HG02759 (cell line): ENCODE data around the gene TTC7B.

Experiments used
- ATAC-seq: cut with Tn5 transposase; IDR thresholded peaks from one replicate; pipeline ENCODE4 v1.9.1; 2021; ENCODE audit warnings: mild to moderate bottlenecking, moderate library complexity; ENCODE audit not compliant: unreplicated experiment

The TTC7B gene

DNA sequence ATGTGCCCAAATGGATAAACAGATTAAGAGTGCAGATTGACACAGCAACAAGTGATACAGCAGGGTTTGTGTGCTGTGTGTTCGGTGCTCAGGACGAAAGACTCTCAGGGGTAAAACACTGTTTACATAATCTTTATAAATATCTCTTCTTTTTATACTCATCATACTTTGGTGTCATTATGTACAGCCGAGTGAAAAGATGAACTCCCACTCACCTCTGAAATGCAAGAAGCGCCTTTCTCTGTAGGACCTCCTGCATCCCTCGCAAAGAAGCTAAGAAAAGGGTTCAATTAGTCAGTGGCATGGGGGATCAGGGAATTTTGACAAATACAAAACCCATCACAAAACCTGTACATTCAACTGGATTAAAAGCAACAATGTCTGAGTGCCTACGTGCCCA is 163.6 kb downstream of the TTC7B start:
- no peak for ATAC-seq

DNA sequence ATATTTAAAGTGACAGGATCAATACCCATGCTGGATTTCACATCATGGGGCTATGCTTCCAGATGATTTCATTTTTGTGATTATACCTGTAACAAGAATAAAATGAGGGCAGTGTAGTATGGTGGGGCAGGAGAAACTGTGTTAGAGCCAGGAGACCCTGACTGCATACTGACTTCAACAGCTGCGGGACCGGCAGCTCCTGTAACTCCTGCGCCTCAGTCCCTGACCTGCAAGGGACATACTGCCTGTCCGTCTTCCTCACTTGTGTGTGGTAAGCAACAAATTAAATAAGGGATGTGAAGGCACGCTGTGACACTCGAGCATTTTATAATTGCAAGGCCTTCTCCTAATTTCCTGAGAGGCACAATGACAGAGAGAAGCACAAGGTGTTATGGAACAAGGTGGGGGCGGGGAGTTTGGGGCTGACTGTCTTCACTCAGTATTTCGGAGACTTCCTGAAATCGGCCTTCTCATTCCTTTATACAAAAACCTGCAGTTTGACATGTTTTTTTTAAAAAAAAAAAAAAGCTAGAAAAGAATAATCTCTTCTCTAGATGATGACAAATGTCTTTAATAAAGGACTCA is 164.2 kb downstream of the TTC7B start:
- no peak for ATAC-seq

DNA sequence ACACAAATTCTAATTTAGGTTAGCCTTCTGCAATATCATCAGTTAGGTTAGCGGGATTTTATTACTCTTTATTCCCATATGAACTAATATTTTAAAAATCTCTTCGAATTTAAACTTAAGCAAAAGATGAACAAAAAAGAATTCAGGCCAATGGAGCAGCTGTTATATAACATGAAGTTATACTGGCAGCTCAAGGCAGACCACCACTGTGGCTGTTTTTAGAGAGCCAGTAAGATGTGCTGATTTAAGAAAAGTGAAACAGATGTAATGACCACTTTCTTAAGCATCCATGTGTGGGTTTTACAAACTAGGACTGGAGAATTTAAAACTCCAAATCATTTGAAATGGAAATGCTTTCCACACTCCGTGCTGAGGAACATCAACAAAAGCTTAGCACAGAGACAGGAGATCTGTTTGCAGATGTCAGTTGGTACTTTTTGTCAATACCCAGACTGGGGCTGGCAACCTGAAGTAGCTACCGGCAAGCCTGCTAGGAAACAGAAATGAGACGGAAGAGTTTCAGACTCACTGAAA is 164.9 kb downstream of the TTC7B start:
- no peak for ATAC-seq

DNA sequence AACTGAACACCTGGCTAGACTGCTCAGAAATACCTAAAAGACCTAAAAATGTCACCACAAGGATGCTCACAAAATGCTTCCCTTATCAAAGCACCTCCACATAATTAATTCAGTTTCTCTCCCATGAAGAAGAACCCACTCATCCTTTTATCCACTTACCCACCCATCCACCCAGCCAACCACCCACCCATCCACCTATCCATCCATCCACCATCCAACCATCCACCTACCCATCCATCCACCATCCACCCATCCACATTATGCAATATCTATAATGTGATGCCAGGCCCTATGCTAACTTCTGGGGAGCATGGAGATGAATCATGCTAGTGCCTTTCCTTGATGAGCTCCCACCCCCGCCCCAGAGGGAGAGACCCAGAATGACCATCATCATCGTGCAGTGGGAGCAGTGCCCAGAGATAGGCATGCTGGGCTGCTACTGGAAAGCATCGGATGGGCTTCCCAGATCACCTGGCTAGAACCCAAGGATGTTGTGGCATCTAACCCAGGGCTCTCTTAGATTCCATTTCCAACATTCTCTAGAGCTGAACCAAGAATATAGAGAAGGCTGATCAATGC is 166.6 kb downstream of the TTC7B start:
- no peak for ATAC-seq

DNA sequence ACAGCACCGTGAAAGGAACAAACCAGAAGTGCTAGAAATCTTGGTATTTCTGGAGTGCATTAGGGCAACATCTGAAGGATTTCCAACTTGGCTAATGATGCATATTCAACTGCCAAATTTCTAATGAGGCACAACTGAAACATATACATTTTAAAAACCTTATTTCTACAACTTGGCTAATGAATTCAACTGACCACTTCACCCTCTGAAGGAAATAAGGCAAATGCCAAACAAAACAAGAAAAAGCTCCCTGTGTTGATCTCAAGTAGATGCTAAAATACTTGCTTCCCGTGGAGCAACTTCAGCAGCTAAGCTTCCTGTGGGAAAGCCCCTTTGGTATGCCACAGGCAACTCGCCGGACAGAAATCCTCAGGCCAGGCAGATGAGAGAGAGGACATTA is 167.1 kb downstream of the TTC7B start:
- no peak for ATAC-seq

DNA sequence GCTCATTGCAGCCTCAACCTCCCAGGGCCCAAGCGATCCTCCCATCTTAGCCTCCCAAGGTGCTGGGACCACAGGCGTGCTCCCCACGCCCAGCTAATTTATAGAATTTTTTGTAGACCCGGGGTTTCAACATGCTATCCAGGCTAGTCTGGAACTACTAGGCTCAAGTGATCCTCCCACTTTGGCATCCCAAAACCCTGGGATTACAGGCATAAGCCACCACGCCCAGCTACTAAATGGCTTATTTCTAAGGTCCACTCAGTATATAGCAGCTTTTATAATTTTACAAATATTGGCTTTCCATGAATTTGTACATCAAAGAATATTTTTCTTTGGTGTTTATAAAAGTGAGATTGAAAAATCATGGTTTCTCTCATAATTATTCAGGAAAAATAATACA is 167.8 kb downstream of the TTC7B start:
- ATAC-seq, result no peak

DNA sequence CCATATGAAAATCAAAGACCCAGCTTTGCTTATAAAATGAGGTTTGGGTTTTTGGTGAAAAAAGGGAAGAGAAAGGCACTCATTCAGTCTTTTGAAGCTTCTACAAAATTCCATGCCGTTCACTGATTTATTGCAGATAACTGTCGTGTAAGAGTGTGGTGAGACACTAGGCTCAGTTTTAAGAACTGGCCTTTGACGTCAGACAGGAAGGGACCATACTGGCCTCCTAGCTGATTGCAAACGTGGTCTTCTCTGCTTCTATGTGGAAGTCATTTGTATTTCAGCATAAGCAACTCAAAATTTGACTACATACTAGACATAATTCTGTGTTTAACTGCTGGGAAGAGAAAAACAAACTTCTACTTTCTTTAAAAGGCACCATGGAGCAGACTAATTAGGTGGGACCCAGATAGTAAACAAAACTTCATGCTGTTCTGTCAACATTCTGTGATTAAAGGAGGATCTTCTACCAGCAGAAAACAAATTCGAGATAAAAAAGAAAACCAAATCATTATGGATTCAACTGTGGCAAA is 168.7 kb downstream of the TTC7B start:
- ATAC-seq, result no peak

DNA sequence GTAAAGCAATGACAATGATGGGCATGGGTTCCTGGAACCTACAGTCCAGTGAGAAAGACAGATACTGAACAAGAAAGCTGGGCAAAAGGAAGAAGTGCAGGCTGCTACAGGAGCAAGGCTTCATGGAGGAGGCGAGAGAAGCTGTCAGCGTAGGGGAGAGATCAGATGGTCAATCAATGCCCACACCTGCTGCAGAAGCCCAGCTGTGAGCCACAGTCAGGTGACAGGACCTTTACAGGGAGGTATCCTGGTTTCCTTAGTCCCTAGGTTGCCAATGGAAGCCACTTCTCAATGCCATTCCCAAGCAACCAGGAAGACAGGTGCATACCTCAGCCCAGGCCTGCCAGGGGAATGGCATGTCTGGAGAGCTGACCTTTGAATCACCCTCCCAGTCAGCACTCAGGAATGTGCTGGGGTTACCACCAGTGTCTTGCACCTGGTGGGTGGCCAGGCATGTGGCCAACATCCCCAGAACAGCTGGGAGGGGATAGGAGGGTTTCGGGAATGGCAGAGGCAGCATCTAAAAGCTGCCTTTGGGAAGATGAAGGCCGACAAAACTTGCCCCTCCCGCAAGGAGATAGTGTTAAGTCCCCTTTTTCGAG is 170.3 kb downstream of the TTC7B start:
- ATAC-seq, result no peak

DNA sequence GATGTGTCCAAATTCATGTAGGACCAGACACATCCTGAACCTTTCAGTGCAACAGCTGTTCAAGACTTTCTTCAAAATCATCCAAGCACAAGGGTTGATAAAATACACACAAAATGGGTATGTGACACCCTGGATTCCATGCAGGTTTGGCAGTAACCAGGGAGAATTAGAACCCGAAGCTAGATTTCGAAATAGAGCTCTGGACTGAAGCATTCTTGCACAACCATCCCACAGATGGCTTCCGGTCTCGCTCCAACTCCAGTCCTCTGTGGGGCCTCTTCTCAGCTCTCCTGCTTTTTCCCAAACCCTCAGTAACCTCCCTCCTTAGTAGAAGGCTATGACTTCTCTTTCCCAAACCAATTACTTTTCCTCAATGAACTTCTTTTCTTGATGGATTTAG is 171.3 kb downstream of the TTC7B start:
- no peak for ATAC-seq

DNA sequence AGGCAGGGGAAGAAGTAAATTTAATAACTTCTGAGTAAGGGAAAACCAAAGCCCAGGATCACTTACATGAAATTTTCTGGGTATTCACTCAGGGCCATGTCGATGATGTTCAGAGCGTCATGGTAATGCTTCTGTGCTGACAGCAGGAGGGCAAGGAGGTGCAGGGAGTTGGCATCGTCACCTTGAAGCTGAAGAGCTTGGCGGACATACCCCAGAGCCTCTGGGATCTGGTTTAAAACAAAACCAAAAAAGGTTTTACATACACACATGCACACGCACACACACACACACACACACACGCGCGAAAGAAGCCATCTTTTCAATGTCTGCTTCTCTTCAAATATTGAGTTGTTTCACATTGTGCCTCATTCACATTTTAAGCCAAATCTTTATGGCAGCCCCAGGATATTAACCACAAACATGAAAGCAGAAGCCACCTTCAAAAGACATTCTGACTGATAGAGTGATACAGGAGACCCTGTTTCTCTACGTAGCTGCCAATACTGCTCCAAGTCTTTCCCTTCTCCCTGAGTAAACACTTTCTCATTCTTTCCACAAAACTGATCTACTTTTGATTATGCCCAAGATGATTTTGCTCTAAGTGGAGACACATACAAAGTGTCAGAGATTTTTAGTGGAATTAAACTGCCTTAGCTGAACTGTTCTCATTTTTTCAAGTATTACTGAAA is 172.1 kb downstream of the TTC7B start:
- no peak for ATAC-seq

DNA sequence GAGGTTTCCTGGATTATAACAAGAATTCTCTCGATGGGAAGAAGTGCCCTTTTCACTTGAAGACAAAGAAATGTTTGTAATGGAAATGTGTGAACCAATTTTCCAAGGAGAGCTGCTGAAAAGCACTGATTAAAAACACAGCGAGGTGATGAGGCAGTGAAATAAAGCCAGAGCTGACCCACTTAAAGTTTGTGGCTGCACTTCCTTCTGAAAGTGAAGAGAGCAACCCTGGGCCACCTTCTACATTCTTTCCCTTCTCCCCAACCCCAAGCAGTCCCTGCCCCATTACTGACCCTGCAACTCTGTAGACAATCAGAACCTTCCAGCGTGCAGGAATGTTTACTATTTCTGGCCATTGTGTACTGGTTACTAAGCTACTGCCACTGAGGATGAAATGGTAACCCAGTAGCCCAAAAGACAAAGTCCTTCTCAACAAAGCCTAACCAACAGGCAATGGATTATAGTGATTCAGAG is 173.9 kb downstream of the TTC7B start:
- ATAC-seq, result no peak

DNA sequence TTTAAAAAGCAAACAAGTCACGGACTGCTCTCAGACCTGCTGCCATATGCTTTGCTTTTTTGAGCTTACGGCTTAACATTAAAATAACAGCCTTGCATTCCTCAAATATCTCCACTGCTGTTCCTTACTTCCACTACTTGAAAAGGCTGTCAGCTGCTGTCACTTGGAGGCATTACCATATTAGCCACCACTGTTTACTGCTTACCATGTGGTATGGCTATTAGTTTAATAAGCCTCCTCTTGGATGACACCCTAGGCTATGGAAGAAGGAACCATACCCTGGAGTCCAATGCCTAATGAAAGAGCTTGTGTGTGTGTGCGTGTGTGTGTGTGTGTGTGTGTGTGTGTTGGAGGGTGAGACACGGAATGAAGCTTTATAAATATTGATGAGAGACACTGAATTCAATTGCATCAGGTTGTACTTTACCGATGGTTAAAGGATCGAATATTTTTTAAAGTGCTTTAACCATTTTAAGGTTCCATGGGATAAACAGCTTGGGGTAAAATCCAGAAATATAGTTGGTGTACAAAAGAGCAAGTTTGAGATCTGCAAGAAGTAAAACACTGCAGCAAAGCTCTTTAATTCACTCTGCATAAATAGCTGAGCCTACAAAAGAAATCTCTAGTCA is 174.5 kb downstream of the TTC7B start:
- ATAC-seq, result no peak

DNA sequence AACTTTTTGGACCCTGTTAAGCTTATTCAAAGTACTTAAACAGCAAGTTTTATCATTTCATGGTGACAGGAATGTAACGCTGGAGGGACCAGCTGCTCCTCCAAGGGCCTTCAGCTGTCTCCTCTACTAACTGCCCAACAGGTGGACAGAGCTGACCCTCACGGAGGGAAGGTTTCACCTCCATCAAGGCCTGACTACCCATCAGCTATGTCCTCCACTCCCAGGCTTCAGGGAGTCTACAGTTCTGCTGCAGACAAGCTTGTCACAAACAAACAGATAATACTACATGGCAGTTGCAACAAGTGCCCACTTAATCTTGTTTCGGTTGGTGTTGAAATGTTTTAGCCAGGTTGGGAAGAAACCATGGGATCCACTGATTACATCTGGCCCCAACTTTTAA is 175.1 kb downstream of the TTC7B start:
- no peak for ATAC-seq

DNA sequence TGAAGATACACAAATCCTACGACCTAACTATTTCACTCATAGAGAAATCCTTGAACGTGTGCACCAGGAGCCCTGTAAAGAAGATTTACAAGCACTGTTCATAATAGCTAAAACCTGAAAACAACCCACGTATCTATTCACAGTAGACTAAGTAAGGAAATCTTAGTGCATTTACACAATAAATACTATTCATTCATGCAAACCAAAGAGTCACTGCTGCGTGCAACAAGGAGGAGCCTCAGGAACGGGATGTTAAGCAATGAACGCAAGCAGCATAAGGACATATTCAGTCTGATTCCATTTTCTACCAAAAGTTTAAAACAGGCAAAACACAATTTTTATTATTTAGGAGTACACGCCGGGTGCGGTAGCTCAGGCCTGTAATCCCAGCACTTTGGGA is 176.6 kb downstream of the TTC7B start:
- no peak for ATAC-seq

DNA sequence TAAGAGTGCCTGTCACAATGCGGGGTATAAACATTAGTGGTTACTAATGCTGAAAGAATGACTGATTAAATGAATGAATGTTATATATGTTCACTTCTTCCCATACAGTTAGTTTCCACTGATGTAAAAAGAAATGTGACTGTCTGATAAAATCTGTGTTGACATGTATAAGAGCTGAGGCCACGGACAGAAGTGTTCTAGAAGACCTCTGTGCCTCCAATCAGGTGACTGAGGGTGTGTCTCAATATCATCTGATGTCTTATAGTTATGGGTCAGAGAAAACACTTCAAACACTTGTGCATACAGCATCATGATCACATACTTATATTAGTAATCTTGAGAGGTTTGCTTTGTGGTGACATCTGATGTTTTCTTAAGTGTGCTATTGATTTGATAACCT is 183.4 kb downstream of the TTC7B start:
- no peak for ATAC-seq

DNA sequence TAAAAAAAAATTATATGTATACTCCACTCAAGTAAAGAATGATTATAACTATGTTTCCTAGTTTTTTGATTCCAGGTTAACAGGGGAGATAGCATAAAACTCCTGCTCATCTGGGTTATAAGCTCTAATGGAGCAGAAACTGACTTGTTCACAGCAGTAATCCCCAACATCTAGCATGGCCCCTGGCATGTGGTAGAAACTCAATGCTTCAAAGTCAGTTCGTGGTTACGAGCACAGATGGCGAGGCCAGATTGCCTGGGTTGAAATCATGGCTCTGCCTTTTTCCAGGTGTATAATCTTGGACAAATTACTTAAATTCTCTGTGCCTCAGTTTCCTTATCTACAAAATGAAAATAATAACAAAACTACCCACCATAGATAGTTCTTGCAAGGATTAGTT is 183.8 kb downstream of the TTC7B start:
- no peak for ATAC-seq

DNA sequence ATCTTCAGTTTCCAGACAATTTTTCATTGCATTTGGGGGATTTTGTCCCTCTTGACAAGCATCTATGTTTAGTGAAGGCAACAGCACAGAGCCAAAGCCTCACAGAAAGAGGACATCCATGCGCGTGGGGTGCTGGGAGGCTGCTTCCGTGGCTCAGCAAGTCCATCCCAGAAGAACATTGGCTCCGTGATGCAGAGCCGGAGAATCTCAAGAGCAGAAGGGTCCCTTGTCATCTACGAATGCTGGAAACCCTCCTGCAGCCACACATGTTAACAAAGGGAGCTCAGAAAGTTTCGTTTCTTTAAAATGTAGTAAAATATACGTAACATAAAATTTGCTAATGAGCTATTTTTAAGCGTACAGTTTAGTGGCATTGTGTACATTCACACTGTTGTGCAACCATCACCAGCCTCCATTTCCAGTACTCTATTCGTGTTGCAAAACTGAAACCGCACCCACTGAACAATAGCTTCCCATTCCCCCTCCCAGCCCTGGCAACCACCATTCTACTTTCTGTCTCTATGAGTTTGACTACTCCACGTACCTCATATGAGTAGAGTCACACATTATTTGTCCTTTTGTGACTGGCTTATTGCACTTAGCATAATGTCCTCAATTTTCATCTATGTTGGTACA is 185.9 kb downstream of the TTC7B start:
- ATAC-seq, result no peak

DNA sequence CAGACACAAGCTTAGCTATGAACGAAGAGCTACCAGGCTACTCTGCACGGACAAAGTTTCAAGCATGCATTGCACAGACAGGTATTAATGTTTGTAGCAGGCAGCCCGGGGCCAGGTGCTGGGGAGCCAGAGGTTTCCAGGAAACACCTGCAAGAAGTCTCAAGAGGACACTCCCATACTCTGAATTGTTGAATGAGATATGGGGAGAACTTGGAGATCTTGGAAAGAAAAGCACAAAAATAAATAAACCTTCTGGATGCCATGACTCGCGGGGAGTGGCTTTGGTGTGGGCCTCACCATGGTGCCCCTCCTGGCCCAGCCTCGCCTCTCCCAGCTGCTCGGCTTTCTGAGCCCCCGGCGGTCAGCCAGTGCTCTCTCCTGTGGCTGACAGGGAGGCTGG is 186.8 kb downstream of the TTC7B start:
- no peak for ATAC-seq

DNA sequence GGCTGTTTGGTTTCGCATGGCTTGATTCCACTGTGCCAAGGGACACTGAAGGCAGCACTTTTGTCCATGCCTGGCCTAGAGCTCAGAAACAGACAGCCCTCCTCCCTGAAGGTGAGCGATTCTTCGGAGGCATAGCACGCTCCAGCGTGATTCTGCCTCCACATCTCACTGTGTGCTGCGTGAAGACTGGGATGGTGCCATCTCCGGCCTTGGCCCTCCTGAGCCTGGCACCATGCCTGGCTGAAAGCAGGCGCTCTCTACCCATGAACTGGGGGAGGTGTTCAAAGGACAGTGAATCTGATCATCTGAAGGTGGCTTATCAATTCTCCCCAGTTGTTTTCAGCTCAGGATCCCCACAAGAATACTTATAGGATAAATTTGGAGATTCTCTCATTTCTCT is 187.4 kb downstream of the TTC7B start:
- ATAC-seq, result no peak

DNA sequence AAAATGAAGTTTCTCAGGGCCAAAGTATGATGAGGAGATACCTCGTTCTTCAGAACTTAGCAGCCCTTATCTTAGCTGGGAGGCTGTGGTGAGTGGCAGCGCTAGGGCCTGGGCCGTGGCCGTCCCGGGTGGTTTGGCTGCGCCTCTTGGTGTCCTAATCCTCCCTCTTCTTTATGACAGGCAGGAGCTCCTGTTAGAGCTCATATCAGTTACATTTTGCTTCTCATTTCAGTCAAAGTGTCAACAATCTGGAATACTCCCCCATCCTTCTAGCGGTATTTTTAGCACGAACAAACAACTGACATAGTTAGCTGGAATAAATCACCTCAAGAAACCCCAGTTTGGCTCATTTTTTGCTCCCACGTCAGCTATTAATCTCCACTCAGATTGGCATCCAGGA is 188.8 kb downstream of the TTC7B start:
- no peak for ATAC-seq

DNA sequence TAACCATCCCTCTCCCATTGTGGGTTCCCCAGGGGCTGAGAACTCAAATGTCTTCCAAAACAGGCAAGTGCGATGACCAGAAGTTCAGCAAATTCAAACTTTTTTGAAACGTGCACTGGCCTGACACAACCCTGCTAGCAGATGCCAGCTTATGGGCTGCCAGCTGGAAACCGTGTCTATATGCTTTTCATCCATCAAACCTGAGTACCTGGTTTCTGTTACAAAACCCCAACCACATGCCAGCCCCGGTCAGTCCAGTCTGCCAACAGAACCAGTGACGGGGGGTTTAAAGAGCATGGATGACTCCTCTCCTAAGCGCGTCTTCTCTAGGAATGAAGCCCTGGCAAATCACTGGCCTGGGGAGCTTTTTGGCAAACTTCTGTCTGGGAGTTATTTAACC is 189.7 kb downstream of the TTC7B start:
- no peak for ATAC-seq
